Osteocyte (in vitro differentiated cells): ENCODE measurements around the gene DNAJB6. TPM values are rescaled to one million over a fixed set of nuclear protein-coding genes. Genes with fewer than 3 reads are reported as not detected.
A peak's percentile ranks its signal among the peaks of the same experiment; 100 is the strongest.

Experiments used
- DNase-seq: peaks from one replicate; pipeline ENCODE4 v3.0.0; 2021; ENCODE audit warnings: mixed read lengths; ENCODE audit not compliant: unreplicated experiment; ENCODE audit errors: extremely low spot score
- H3K27ac Mint-ChIP-seq: one replicate; pipeline ENCODE4 v1.8.0; 2021; ENCODE audit warnings: mild to moderate bottlenecking, mixed read lengths; ENCODE audit not compliant: unreplicated experiment
- H3K27me3 Mint-ChIP-seq: one replicate; pipeline ENCODE4 v1.8.0; 2021; ENCODE audit warnings: mixed read lengths; ENCODE audit not compliant: unreplicated experiment
- H3K36me3 Mint-ChIP-seq: one replicate; pipeline ENCODE4 v1.8.0; 2021; ENCODE audit warnings: mixed read lengths; ENCODE audit not compliant: unreplicated experiment
- H3K4me1 Mint-ChIP-seq: one replicate; pipeline ENCODE4 v1.8.0; 2021; ENCODE audit warnings: mixed read lengths; ENCODE audit not compliant: unreplicated experiment
- H3K4me3 Mint-ChIP-seq: one replicate; pipeline ENCODE4 v1.8.0; 2021; ENCODE audit warnings: mild to moderate bottlenecking, moderate library complexity, mixed read lengths; ENCODE audit not compliant: unreplicated experiment
- H3K9me3 Mint-ChIP-seq: one replicate; pipeline ENCODE4 v1.8.0; 2021; ENCODE audit warnings: mixed read lengths; ENCODE audit not compliant: unreplicated experiment
- long read RNA-seq: library from polyadenylated mRNA; unstranded; transcript quantifications from one replicate; pipeline ENCODE4 v2.0.0, GENCODE V29; 2021
- total RNA-seq: library from RNA; stranded (reverse); gene quantifications from 2 replicates; pipeline ENCODE4 v1.2.1, GENCODE V29; 2021
- TF ChIP-seq, protein P1 (sequence below): fragments of 200-600 bp; sonication (generic); IDR thresholded peaks from 2 replicates; pipeline ENCODE4 v1.5.0; 2021; ENCODE audit warnings: antibody characterized with exemption, mild to moderate bottlenecking, moderate library complexity

The DNAJB6 gene
- total RNA-seq: 111 and 112 TPM in 2 replicates
- long read RNA-seq, full-length matches to known transcripts: 994 of 1,085 reads
- long read RNA-seq, partial matches to known transcripts: 47 of 1,085 reads
- long read RNA-seq, other reads (novel, unspliced or antisense): 44 of 1,085 reads

DNA sequence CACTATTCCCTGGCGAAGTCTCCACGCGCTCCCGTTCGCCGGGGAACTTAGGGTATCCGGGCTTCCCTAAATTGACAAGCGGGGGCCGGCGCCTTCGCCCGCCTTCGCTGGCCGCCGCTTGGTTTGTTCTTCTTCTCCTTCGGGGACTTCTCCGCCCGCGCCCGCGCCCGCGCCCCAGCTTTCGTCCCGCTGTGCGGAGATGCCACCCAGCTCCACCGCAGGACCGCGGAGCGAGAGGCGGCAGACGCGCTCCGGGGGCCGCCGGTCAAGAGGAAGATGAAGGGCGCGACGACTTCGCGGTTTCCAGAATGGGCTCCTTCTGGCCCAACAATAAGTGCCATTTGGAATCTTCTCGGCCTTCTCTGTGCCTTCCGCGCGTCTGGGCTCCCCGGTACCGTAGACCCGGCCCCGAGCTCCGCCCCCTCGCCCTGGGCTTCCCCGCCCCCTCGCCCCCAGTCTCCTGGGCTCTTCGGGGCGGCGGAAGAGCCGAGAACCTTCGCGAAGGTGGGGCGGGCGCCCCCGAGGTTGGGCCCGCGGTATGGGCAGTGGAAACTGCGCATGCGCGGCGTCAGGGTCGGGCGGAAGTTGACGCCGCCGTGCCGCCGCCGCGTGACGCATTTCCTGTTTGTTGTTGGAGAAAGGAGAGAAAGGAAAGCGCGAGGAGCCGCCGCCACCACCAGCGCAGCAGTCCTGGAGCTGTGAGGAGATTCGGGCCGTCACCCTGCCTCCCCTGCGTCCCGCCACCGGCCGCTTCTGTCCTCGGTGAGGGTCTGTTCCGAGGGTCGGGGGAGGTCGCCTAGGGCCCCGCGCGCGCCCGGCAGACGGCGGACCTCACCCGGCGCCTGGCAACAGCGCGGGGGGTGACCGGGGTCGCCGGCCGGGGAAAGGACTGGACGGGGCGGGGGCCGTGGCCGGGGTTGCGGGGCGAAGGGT lies at the start of gene DNAJB6:
Gene DNAJB6 (plus strand): TSS at position 622 of the 933 bp plus-strand sequence. CDS start 21,569 bp downstream, outside the sequence.
- Mint-ChIP-seq H3K4me1 (peaks cover 33% of the 10 kb centered on the region), H3K9me3 (no peaks in the 10 kb centered on the region), H3K36me3 (no peaks in the 10 kb centered on the region), H3K4me3 (peak within 1 kb of the TSS; percentile 93), H3K27me3 (no peaks in the 10 kb centered on the region), H3K27ac (peak within 1 kb of the TSS; percentile 95)
- DNase-seq: peak; percentile 97
- TF ChIP-seq, protein P1, sequence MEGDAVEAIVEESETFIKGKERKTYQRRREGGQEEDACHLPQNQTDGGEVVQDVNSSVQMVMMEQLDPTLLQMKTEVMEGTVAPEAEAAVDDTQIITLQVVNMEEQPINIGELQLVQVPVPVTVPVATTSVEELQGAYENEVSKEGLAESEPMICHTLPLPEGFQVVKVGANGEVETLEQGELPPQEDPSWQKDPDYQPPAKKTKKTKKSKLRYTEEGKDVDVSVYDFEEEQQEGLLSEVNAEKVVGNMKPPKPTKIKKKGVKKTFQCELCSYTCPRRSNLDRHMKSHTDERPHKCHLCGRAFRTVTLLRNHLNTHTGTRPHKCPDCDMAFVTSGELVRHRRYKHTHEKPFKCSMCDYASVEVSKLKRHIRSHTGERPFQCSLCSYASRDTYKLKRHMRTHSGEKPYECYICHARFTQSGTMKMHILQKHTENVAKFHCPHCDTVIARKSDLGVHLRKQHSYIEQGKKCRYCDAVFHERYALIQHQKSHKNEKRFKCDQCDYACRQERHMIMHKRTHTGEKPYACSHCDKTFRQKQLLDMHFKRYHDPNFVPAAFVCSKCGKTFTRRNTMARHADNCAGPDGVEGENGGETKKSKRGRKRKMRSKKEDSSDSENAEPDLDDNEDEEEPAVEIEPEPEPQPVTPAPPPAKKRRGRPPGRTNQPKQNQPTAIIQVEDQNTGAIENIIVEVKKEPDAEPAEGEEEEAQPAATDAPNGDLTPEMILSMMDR: no peak

DNA sequence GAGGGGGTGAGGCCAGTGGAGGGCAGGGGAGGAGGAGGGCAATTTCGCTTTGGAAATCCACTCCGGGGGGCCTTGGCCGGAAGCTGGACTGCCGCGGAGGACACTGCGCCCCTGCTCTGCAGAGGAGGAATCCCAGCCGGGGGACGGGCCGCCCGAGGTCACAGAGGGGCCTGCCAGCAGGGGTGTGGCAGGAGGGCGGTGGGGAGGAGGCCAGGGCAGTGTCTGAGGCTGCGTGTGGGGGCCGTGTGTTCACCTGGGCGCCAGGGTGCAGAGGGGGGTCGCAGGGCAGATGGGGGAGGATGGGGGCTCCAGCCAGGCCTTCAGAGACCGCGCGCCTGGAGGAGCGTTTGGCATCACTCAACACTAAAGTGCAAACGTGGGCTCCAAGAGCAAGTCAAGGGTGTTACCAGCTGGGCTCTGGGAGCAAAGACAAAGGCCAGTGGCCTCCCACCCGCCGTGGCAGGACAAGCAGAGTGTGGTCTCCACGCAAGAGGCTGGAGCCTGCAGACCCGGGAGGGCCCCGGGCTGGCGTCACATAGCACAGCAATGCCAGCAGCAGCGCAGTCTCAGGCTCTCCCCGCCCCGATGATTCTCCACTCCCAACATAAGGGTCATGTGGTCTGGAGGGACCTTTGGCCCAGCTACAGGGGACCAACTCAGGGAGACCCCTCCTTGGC lies 45.3 kb upstream of the DNAJB6 start:
- no peak for DNase-seq
- Mint-ChIP-seq H3K9me3 (no peaks in the 10 kb centered on the region), H3K36me3 (no peaks in the 10 kb centered on the region), H3K27ac (no peak overlapping the region), H3K4me3 (no peak overlapping the region), H3K27me3 (no peaks in the 10 kb centered on the region), H3K4me1 (no peaks in the 10 kb centered on the region)
- TF ChIP-seq, protein P1: no peak

- DNase-seq: no peak
- H3K4me1 Mint-ChIP-seq: no peaks in the 10 kb centered on the region
- H3K4me3 Mint-ChIP-seq: no peak overlapping the region
- no peaks in the 10 kb centered on the region for H3K36me3 Mint-ChIP-seq
- TF ChIP-seq, protein P1: no peak
- no peaks in the 10 kb centered on the region for H3K9me3 Mint-ChIP-seq
- H3K27ac Mint-ChIP-seq: no peak overlapping the region
- no peaks in the 10 kb centered on the region for H3K27me3 Mint-ChIP-seq
Observed at GRCh38 chr7:157292258-157292657, 44.5 kb upstream of the DNAJB6 start.

- no peaks in the 10 kb centered on the region for H3K9me3 Mint-ChIP-seq
- DNase-seq: no peak
- no peaks in the 10 kb centered on the region for H3K27me3 Mint-ChIP-seq
- no peaks in the 10 kb centered on the region for H3K36me3 Mint-ChIP-seq
- no peak overlapping the region for H3K4me3 Mint-ChIP-seq
- H3K27ac Mint-ChIP-seq: no peak overlapping the region
- TF ChIP-seq, protein P1: no peak
- H3K4me1 Mint-ChIP-seq: no peaks in the 10 kb centered on the region
Observed at GRCh38 chr7:157292770-157293412, 43.9 kb upstream of the DNAJB6 start.
